Panc1 (cell line): ENCODE data around the gene PRKCD.

Source experiments
- SIN3A ChIP-seq: IDR thresholded peaks from 2 replicates; pipeline ENCODE4 v1.6.1; 2012; ENCODE audit warnings: low read depth, mild to moderate bottlenecking, low read length, moderate library complexity, borderline replicate concordance; ENCODE audit not compliant: insufficient read depth
- TCF7L2 ChIP-seq: IDR thresholded peaks from 2 replicates; pipeline ENCODE4 v1.6.1; 2011; ENCODE audit warnings: mild to moderate bottlenecking, low read depth, low read length, inconsistent platforms
- TF ChIP-seq, protein P1 (sequence below): fragments of 450-650 bp; IDR thresholded peaks from 2 replicates; pipeline ENCODE4 v1.5.1; 2017; ENCODE audit warnings: mild to moderate bottlenecking
- TF ChIP-seq, protein P2 (sequence below), 2 experiments: IDR thresholded peaks; 2 replicates each; pipeline ENCODE4 v1.6.1; 2011 to 2012; ENCODE audit warnings: low read depth in 2 of 2, control low read depth in 1 of 2, low read length in 1 of 2, mild to moderate bottlenecking in 1 of 2, moderate library complexity in 1 of 2; ENCODE audit not compliant: insufficient read depth in 1 of 2

DNA sequence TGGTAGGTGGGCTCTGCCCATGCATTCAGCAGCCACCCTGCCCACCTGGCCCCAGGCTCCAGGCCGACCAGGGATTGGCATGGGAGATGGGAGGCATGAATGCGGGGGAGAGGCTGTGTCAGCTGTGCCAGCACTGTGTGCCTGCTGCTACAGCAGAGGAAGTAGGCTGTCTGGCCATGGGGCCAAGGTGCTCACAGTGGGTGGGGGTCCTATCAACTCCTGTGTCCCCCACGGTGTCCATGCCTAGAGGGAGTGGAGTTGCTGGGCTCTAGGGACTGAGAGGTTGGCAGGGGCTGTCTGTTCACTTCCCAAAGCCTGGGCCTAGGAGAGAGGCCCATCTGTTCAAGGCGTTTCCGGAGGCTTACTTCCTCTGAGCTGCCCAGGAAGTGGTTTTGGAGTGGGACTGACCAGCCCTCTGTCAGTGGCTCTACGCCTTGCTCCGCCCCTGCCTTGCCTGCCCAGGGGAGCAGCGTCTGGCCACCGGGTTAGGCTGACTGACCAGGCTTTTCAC, 5.8 kb downstream of the PRKCD start:
- TF ChIP-seq, protein P1, sequence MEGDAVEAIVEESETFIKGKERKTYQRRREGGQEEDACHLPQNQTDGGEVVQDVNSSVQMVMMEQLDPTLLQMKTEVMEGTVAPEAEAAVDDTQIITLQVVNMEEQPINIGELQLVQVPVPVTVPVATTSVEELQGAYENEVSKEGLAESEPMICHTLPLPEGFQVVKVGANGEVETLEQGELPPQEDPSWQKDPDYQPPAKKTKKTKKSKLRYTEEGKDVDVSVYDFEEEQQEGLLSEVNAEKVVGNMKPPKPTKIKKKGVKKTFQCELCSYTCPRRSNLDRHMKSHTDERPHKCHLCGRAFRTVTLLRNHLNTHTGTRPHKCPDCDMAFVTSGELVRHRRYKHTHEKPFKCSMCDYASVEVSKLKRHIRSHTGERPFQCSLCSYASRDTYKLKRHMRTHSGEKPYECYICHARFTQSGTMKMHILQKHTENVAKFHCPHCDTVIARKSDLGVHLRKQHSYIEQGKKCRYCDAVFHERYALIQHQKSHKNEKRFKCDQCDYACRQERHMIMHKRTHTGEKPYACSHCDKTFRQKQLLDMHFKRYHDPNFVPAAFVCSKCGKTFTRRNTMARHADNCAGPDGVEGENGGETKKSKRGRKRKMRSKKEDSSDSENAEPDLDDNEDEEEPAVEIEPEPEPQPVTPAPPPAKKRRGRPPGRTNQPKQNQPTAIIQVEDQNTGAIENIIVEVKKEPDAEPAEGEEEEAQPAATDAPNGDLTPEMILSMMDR, result no peak
- TF ChIP-seq TCF7L2, result no peak
- TF ChIP-seq, protein P2, sequence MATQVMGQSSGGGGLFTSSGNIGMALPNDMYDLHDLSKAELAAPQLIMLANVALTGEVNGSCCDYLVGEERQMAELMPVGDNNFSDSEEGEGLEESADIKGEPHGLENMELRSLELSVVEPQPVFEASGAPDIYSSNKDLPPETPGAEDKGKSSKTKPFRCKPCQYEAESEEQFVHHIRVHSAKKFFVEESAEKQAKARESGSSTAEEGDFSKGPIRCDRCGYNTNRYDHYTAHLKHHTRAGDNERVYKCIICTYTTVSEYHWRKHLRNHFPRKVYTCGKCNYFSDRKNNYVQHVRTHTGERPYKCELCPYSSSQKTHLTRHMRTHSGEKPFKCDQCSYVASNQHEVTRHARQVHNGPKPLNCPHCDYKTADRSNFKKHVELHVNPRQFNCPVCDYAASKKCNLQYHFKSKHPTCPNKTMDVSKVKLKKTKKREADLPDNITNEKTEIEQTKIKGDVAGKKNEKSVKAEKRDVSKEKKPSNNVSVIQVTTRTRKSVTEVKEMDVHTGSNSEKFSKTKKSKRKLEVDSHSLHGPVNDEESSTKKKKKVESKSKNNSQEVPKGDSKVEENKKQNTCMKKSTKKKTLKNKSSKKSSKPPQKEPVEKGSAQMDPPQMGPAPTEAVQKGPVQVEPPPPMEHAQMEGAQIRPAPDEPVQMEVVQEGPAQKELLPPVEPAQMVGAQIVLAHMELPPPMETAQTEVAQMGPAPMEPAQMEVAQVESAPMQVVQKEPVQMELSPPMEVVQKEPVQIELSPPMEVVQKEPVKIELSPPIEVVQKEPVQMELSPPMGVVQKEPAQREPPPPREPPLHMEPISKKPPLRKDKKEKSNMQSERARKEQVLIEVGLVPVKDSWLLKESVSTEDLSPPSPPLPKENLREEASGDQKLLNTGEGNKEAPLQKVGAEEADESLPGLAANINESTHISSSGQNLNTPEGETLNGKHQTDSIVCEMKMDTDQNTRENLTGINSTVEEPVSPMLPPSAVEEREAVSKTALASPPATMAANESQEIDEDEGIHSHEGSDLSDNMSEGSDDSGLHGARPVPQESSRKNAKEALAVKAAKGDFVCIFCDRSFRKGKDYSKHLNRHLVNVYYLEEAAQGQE (IDR thresholded peaks at IDR 0.05; ENCODE audit: insufficient read depth in 1 of 2, low read depth in 2 of 2, low read length in 1 of 2), result no peak
- no peak for TF ChIP-seq SIN3A
